ENCODE results near the gene SLC5A11.
"Not testable (repeated sequence)": the region's sequence is repeated elsewhere in the genome, so short reads cannot be mapped to it uniquely, and the experiment has no call there.

SLC5A11 gene

DNA sequence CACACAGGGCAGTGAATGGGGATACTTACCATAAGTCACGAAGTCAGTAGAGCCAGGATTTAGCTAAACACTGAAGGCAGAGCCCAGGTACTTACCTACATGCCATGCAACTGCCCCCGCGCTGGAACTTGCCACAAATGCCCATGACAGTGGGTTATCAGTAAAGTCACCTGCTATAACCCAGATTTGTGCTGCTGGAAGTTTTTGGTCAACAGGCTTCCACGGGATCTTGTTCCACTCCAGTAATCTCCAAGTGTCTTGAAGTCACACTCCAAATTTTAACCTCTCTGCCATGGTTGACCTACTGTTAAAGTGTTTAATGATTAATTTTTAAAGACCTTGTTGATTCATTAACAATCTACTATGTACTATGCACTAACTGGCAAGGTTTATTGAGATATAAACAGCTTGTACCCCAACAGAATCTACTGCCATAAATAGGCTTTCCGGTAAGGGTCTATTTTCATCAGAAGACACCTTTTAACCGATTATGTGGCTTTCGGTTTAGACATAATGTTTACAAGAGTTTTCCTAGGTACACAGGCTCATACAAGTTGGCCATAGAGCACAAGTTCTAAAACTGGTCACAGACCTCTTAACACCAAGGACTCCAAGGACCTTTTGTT is 6.3 kb upstream of the SLC5A11 start:
- no peak overlapping the region for H2BK15ac ChIP-seq (ENCODE audit: low read length)
- H4K91ac ChIP-seq (ENCODE audit: low read depth, low read length, poor library complexity), result no peak overlapping the region
- H3K4me2 ChIP-seq (ENCODE audit: insufficient read depth, low read length, poor library complexity, severe bottlenecking), result no peak overlapping the region
- no peak overlapping the region for H3K18ac ChIP-seq (ENCODE audit: low read length)
- WGBS, 2 donors (ENCODE audit: extremely low coverage in 2 of 2, insufficient read length in 2 of 2, insufficient replicate concordance in 1 of 2), result no CpG with 5 or more reads among the region's 7 CpGs
- H3K4me3 ChIP-seq (ENCODE audit: low read length in 2 of 2), result no peak overlapping the region
- H2BK12ac ChIP-seq (ENCODE audit: low read length), result no peak overlapping the region
- no peak for DNase-seq (ENCODE audit: low spot score)
- no peak overlapping the region for H3K14ac ChIP-seq (ENCODE audit: low read length)
- H3K9ac ChIP-seq (ENCODE audit: low read depth, low read length, poor library complexity), result no peak overlapping the region
- H3K79me1 ChIP-seq (ENCODE audit: low read depth, low read length), result no peaks in the 10 kb centered on the region
- no peak overlapping the region for H2AFZ ChIP-seq (ENCODE audit: low read length)
- no peak overlapping the region for H4K8ac ChIP-seq (ENCODE audit: low read depth, low read length)
- H2AK5ac ChIP-seq (ENCODE audit: low read depth, low read length), result no peak overlapping the region
- H2BK120ac ChIP-seq (ENCODE audit: low read depth, low read length), result no peak overlapping the region
- no peaks in the 10 kb centered on the region for H3K36me3 ChIP-seq (replicated peaks in 1 of 2; ENCODE audit: control insufficient read depth in 2 of 2, insufficient read depth in 2 of 2, low read length in 2 of 2)
- H3K27me3 ChIP-seq (ENCODE audit: control insufficient read depth in 3 of 3, insufficient read depth in 3 of 3, low read depth in 1 of 3, low read length in 3 of 3), result no peaks in the 10 kb centered on the region
- no peak overlapping the region for H3K4ac ChIP-seq (ENCODE audit: low read length)
- H3K27ac ChIP-seq (replicated peaks; ENCODE audit: low read length), result no peak overlapping the region
- no peak overlapping the region for H3K23ac ChIP-seq (ENCODE audit: low read depth, low read length, poor library complexity)
- no peaks in the 10 kb centered on the region for H3K9me3 ChIP-seq (replicated peaks in 1 of 2; ENCODE audit: control insufficient read depth in 2 of 2, insufficient read depth in 1 of 2, low read depth in 1 of 2, low read length in 2 of 2)
- H2BK5ac ChIP-seq (ENCODE audit: low read length), result no peak overlapping the region
- no peaks in the 10 kb centered on the region for H3K4me1 ChIP-seq (ENCODE audit: control insufficient read depth in 2 of 2, insufficient read depth in 1 of 2, low read depth in 1 of 2, low read length in 2 of 2)

DNA sequence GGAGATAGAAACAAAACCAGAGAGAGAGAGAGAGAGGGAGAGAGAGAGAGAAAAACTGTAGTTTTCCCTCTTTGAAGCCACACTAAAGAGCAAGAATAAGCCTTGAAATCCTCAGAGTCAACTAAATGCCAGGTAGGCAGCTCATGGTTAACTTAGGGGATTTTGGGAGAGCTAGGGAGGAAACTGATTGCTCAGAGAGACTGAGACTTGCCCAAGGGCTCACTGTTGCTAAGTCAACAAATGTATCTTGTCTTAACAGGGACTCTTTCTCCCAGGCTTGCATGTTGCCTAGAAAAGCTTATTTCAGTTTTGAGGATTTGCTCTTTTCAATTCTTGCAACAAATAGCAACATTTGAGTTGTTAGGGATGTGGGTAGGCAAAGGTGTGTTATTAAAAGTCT is 4.5 kb upstream of the SLC5A11 start:
- H3K9me3 ChIP-seq (replicated peaks in 1 of 2; ENCODE audit: control insufficient read depth in 2 of 2, insufficient read depth in 1 of 2, low read depth in 1 of 2, low read length in 2 of 2), result no peaks in the 10 kb centered on the region
- no peak overlapping the region for H2BK12ac ChIP-seq (ENCODE audit: low read length)
- no peak overlapping the region for H3K23ac ChIP-seq (ENCODE audit: low read depth, low read length, poor library complexity)

DNA sequence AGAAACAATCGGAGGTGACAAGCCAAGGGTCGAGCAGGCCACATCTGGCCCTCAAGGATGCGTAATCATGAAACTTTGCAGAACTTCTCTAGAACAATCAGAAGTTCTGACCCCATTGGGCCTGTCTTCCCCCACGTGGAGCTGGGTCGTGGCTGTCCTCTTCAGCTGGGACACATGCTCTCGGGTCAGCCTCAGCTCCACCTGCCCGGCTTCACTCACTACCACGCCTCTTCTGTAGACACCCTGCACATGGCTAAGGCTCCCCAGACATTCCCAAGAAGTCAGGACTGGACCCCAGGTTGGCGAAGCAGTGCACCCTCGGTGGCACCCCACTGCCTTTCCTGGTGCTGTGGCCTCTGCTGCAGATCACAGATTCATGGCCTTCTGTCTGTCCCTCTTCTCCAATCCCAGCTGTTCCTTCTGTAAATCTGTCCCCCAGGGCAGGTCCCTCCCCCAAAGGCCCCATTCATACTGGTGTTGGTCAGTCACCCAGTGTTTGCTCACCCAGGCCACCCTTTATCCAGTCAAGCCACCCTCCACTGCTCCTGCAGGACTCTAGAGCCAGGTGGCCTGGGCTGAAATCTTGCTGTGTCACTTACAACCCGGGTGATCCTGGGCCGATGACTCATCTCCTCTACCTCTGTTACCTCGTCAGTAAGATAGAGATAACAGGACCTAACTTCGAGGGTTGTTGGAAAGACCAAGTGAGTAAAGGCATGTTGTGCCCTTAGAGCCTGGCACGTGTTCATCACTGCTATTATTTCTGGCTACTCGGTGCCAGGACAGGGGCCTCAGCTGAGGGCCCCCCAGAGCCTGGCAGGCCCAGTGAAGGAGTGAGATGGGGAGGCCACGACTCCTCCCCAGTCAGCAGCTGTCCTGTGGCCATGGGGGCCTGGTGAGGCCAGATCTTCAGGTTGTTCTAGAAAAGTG is 1.4 kb upstream of the SLC5A11 start:
- WGBS, 2 donors (ENCODE audit: extremely low coverage in 2 of 2, insufficient read length in 2 of 2, insufficient replicate concordance in 1 of 2), result no CpG with 5 or more reads among the region's 17 CpGs
- no peak overlapping the region for H2BK12ac ChIP-seq (ENCODE audit: low read length)
- H3K36me3 ChIP-seq (replicated peaks in 1 of 2; ENCODE audit: control insufficient read depth in 2 of 2, insufficient read depth in 2 of 2, low read length in 2 of 2), result no peaks in the 10 kb centered on the region

More for the DNA sequence above, 4.5 kb upstream of the SLC5A11 start:
- H3K27me3 ChIP-seq (ENCODE audit: control insufficient read depth in 3 of 3, insufficient read depth in 3 of 3, low read depth in 1 of 3, low read length in 3 of 3), result no peaks in the 10 kb centered on the region
- no peak overlapping the region for H3K27ac ChIP-seq (replicated peaks; ENCODE audit: low read length)
- H4K8ac ChIP-seq (ENCODE audit: low read depth, low read length), result no peak overlapping the region
- H3K4ac ChIP-seq (ENCODE audit: low read length), result no peak overlapping the region
- H2BK5ac ChIP-seq (ENCODE audit: low read length), result no peak overlapping the region
- H4K91ac ChIP-seq (ENCODE audit: low read depth, low read length, poor library complexity), result no peak overlapping the region
- H3K4me3 ChIP-seq (ENCODE audit: low read length in 2 of 2), result no peak overlapping the region
- no peak overlapping the region for H3K4me2 ChIP-seq (ENCODE audit: insufficient read depth, low read length, poor library complexity, severe bottlenecking)
- no peaks in the 10 kb centered on the region for H3K79me1 ChIP-seq (ENCODE audit: low read depth, low read length)
- no peak overlapping the region for H2BK15ac ChIP-seq (ENCODE audit: low read length)
- H2AFZ ChIP-seq (ENCODE audit: low read length), result no peak overlapping the region
- H3K18ac ChIP-seq (ENCODE audit: low read length), result no peak overlapping the region
- H3K9ac ChIP-seq (ENCODE audit: low read depth, low read length, poor library complexity), result no peak overlapping the region
- no peaks in the 10 kb centered on the region for H3K36me3 ChIP-seq (replicated peaks in 1 of 2; ENCODE audit: control insufficient read depth in 2 of 2, insufficient read depth in 2 of 2, low read length in 2 of 2)
- no peak overlapping the region for H2AK5ac ChIP-seq (ENCODE audit: low read depth, low read length)
- H3K14ac ChIP-seq (ENCODE audit: low read length), result no peak overlapping the region
- no peak overlapping the region for H2BK120ac ChIP-seq (ENCODE audit: low read depth, low read length)
- no peak for DNase-seq (ENCODE audit: low spot score)
- no peaks in the 10 kb centered on the region for H3K4me1 ChIP-seq (ENCODE audit: control insufficient read depth in 2 of 2, insufficient read depth in 1 of 2, low read depth in 1 of 2, low read length in 2 of 2)

DNA sequence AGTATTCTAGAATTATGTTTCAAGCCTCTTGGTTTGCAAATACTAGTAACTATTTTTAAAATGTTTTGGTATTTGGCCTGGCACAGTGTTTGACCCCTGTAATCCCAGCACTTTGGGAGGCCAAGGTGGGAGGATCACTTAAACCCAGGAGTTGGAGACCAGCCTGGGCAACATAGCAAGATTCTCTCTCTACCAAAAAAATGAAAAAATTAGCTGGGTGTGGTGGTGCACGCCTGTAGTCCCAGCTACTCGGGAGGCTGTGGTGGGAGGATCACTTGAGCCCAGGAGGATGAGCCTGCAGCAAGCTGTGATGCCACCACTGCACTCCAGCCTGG is 765 bp upstream of the SLC5A11 start:
- not testable (repeated sequence) for H3K4ac ChIP-seq (ENCODE audit: low read length); H2BK5ac ChIP-seq (ENCODE audit: low read length); H3K4me1 ChIP-seq (ENCODE audit: control insufficient read depth in 2 of 2, insufficient read depth in 1 of 2, low read depth in 1 of 2, low read length in 2 of 2); H2AK5ac ChIP-seq (ENCODE audit: low read depth, low read length); H3K27me3 ChIP-seq (ENCODE audit: control insufficient read depth in 3 of 3, insufficient read depth in 3 of 3, low read depth in 1 of 3, low read length in 3 of 3); H3K9ac ChIP-seq (ENCODE audit: low read depth, low read length, poor library complexity); H2BK120ac ChIP-seq (ENCODE audit: low read depth, low read length); H2BK15ac ChIP-seq (ENCODE audit: low read length); H3K27ac ChIP-seq (replicated peaks; ENCODE audit: low read length); H3K14ac ChIP-seq (ENCODE audit: low read length); H2BK12ac ChIP-seq (ENCODE audit: low read length); H3K9me3 ChIP-seq (replicated peaks in 1 of 2; ENCODE audit: control insufficient read depth in 2 of 2, insufficient read depth in 1 of 2, low read depth in 1 of 2, low read length in 2 of 2); H2AFZ ChIP-seq (ENCODE audit: low read length); H3K36me3 ChIP-seq (replicated peaks in 1 of 2; ENCODE audit: control insufficient read depth in 2 of 2, insufficient read depth in 2 of 2, low read length in 2 of 2); H4K8ac ChIP-seq (ENCODE audit: low read depth, low read length); H3K79me1 ChIP-seq (ENCODE audit: low read depth, low read length); H3K4me2 ChIP-seq (ENCODE audit: insufficient read depth, low read length, poor library complexity, severe bottlenecking); H3K4me3 ChIP-seq (ENCODE audit: low read length in 2 of 2); H3K23ac ChIP-seq (ENCODE audit: low read depth, low read length, poor library complexity); H4K91ac ChIP-seq (ENCODE audit: low read depth, low read length, poor library complexity); H3K18ac ChIP-seq (ENCODE audit: low read length); DNase-seq (ENCODE audit: low spot score)
- no CpG with 5 or more reads among the region's 2 CpGs for WGBS, 2 donors (ENCODE audit: extremely low coverage in 2 of 2, insufficient read length in 2 of 2, insufficient replicate concordance in 1 of 2)

More for the DNA sequence above, 1.4 kb upstream of the SLC5A11 start:
- Histone ChIP-seq H3K27ac (replicated peaks; ENCODE audit: low read length) (no peak overlapping the region), H2AK5ac (ENCODE audit: low read depth, low read length) (no peak overlapping the region), H3K18ac (ENCODE audit: low read length) (no peak overlapping the region), H3K9me3 (replicated peaks in 1 of 2; ENCODE audit: control insufficient read depth in 2 of 2, insufficient read depth in 1 of 2, low read depth in 1 of 2, low read length in 2 of 2) (no peaks in the 10 kb centered on the region), H3K4me1 (ENCODE audit: control insufficient read depth in 2 of 2, insufficient read depth in 1 of 2, low read depth in 1 of 2, low read length in 2 of 2) (no peaks in the 10 kb centered on the region), H4K91ac (ENCODE audit: low read depth, low read length, poor library complexity) (no peak overlapping the region), H2BK15ac (ENCODE audit: low read length) (no peak overlapping the region), H3K4ac (ENCODE audit: low read length) (no peak overlapping the region), H3K9ac (ENCODE audit: low read depth, low read length, poor library complexity) (no peak overlapping the region), H3K4me2 (ENCODE audit: insufficient read depth, low read length, poor library complexity, severe bottlenecking) (no peak overlapping the region), H2BK5ac (ENCODE audit: low read length) (no peak overlapping the region), H3K14ac (ENCODE audit: low read length) (no peak overlapping the region), H3K4me3 (ENCODE audit: low read length in 2 of 2) (no peak overlapping the region), H3K23ac (ENCODE audit: low read depth, low read length, poor library complexity) (no peak overlapping the region), H4K8ac (ENCODE audit: low read depth, low read length) (no peak overlapping the region), H3K79me1 (ENCODE audit: low read depth, low read length) (no peaks in the 10 kb centered on the region), H2AFZ (ENCODE audit: low read length) (no peak overlapping the region), H2BK120ac (ENCODE audit: low read depth, low read length) (no peak overlapping the region), H3K27me3 (ENCODE audit: control insufficient read depth in 3 of 3, insufficient read depth in 3 of 3, low read depth in 1 of 3, low read length in 3 of 3) (no peaks in the 10 kb centered on the region)
- DNase-seq (ENCODE audit: low spot score), result no peak
